Adrenal gland (tissue), 12 donors: ENCODE measurements around the gene UROD. TPM values are rescaled to one million over a fixed set of nuclear protein-coding genes. Genes with fewer than 3 reads are reported as not detected.

Source experiments
- DNase-seq, 7 donors: peaks; one replicate each; pipeline ENCODE4 v3.0.0-alpha.2; 2019 to 2020
- H3K27ac ChIP-seq, 5 donors: fragments of 200-600 bp; sonication (generic) in 4 of 5; 1 replicate in 3 of 5; 2 replicates in 2 of 5; pipeline versions ENCODE4 v1.5.1 to v1.8.0; 2016 to 2020; ENCODE audit warnings: mild to moderate bottlenecking in 1 of 5
- H3K27me3 ChIP-seq: fragments of 200-600 bp; 2 replicates; pipeline ENCODE4 v1.8.0; 2021
- H3K36me3 ChIP-seq, 2 donors: fragments of 200-600 bp; replicated peaks in 1 of 2; 1 replicate in 1 of 2; 2 replicates in 1 of 2; pipeline versions ENCODE4 v1.5.1 to v1.8.0; 2018 to 2022
- H3K4me1 ChIP-seq, 2 donors: fragments of 200-600 bp; replicated peaks in 1 of 2; 1 replicate in 1 of 2; 2 replicates in 1 of 2; pipeline versions ENCODE4 v1.5.1 to v1.8.0; 2018 to 2021
- H3K4me3 ChIP-seq, 4 donors: fragments of 200-600 bp; sonication (generic) in 3 of 4; one replicate each; pipeline ENCODE4 v1.5.1; 2016 to 2018
- H3K9me3 ChIP-seq, 3 donors: fragments of 200-600 bp; sonication (generic) in 1 of 3; replicated peaks in 1 of 3; 1 replicate in 2 of 3; 2 replicates in 1 of 3; pipeline versions ENCODE4 v1.5.1 to v1.8.0; 2016 to 2021
- POLR2A ChIP-seq, 2 donors: fragments of 450-650 bp; IDR thresholded peaks; one replicate each; pipeline ENCODE4 v1.6.1; 2017; ENCODE audit warnings: antibody characterized with exemption in 2 of 2, mild to moderate bottlenecking in 2 of 2, moderate library complexity in 1 of 2
- WGBS, 4 donors: extraction: QIAGEN DNeasy Blood & Tissue Kit in 2 of 4; methylation state at CpG; one replicate each; pipeline versions ENCODE4 v1.1.5 to v1.1.7; 2013 to 2017; 5-methylcytosine and 5-hydroxymethylcytosine counted together
- intact Hi-C, 2 donors: fragments of 100-400 bp; cut with DNase I; formaldehyde crosslinking; loops; one replicate each; pipeline versions ENCODE4 v1.14.1 to v1.15.0; 2022 to 2023
- polyA plus RNA-seq, 3 donors: library from polyadenylated mRNA; stranded (reverse); fragments of 200-250 nt in 2 of 3; fragments of 350-450 nt in 1 of 3; fragmentation: Illumina TruSeq in 1 of 3; extraction: RNeasy Lipid Tissue Mini Kit (QIAGEN cat#74804) in 1 of 3; gene quantifications; one replicate each; pipeline ENCODE4 v1.2.3, GENCODE V29; 2013 to 2014
- total RNA-seq, 9 donors: library from RNA; depleted of rRNA in 4 of 9; stranded (reverse); fragments of >200 nt in 4 of 9; fragments of 120-200 nt in 1 of 9; fragmentation: NEBNext Ultra II Directional in 1 of 9; extraction: Animal tissue kit (Norgen Biotek cat#: 25700) in 1 of 9; gene quantifications; one replicate each; pipeline versions ENCODE4 v1.1.0 to v1.2.4, GENCODE V29; 2013 to 2023
- TF ChIP-seq, protein P1 (sequence below), 6 experiments: fragments of 450-650 bp in 4 of 6; fragments of 200-600 bp in 2 of 6; sonication (generic) in 1 of 6; IDR thresholded peaks; 1 replicate in 5 of 6; 2 replicates in 1 of 6; pipeline versions ENCODE4 v1.5.1 to v1.8.0; 2016 to 2021; ENCODE audit warnings: antibody characterized with exemption in 6 of 6, mild to moderate bottlenecking in 2 of 6, moderate library complexity in 1 of 6
- donor health status: healthy with polysubstance abuse.
- donor health status: Bipolar disorder and iron deficiency.
- donor health status: DM: yes; HTN: yes; CAD: no.
- donor health status: DM: no; HTN: no; CAD: no.
- donor health status: DM: no; HTN: no; CAD: no.
- donor health status: DM: yes; HTN: yes; CAD: no.

Gene UROD
- total and polyA plus RNA-seq, 12 donors = 169 to 380 (median 221) TPM

- DNase-seq = peak in 5 of 7 donors; percentile 45 to 60 (median 52)
- peaks cover 0 to 19% of the 10 kb centered on the region in 2 donors for H3K36me3 ChIP-seq
- peaks cover 24 to 27% of the 10 kb centered on the region in 2 donors for H3K4me1 ChIP-seq
- H3K27ac ChIP-seq = peak overlapping the region in 3 of 5 donors; percentile 48 to 56 (median 49)
- intact Hi-C loops = no loop called here
- H3K4me3 ChIP-seq = no peak overlapping the region
- no peaks in the 10 kb centered on the region for H3K27me3 ChIP-seq
- WGBS, 4 donors = 54 to 72% (median 61%) methylated on average over 6 to 8 of the region's 8 CpGs
- H3K9me3 ChIP-seq = no peaks in the 10 kb centered on the region
- TF ChIP-seq, protein P1, sequence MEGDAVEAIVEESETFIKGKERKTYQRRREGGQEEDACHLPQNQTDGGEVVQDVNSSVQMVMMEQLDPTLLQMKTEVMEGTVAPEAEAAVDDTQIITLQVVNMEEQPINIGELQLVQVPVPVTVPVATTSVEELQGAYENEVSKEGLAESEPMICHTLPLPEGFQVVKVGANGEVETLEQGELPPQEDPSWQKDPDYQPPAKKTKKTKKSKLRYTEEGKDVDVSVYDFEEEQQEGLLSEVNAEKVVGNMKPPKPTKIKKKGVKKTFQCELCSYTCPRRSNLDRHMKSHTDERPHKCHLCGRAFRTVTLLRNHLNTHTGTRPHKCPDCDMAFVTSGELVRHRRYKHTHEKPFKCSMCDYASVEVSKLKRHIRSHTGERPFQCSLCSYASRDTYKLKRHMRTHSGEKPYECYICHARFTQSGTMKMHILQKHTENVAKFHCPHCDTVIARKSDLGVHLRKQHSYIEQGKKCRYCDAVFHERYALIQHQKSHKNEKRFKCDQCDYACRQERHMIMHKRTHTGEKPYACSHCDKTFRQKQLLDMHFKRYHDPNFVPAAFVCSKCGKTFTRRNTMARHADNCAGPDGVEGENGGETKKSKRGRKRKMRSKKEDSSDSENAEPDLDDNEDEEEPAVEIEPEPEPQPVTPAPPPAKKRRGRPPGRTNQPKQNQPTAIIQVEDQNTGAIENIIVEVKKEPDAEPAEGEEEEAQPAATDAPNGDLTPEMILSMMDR (IDR thresholded peaks at IDR 0.05) = no peak
- no peak for TF ChIP-seq POLR2A (IDR thresholded peaks at IDR 0.05)
Measured at GRCh38 chr1:45038661-45039364, 26.8 kb downstream of the UROD start.

DNA sequence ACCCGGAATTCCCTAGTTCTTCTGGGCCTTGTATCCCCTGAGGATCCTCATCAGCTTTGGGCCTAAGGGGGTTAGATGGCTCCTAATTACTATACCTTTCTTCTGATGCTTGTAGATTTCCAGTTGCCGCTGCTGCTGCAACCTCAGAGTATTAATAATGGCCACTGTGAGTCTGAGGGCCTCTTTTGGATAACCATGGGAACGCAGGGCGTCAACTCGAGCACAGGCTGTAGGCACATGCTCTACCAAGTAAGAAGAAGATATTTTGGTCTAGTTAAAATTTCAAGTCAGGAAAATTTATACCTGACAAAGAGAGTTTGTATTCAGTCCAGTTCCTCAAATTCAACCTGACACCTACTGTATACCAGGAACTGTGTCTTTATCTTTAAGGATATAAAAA lies 28.2 kb downstream of the UROD start:
- Histone ChIP-seq H3K4me3 (no peak overlapping the region), H3K4me1 (peaks cover 24 to 27% of the 10 kb centered on the region in 2 donors), H3K27me3 (no peaks in the 10 kb centered on the region), H3K36me3 (peaks cover 0 to 11% of the 10 kb centered on the region in 2 donors), H3K27ac (no peak overlapping the region), H3K9me3 (no peaks in the 10 kb centered on the region)
- 96 to 97% (median 96%) methylated on average over 5 of the region's 5 CpGs for WGBS, 4 donors
- TF ChIP-seq, protein P1 (IDR thresholded peaks at IDR 0.05) = no peak
- TF ChIP-seq POLR2A (IDR thresholded peaks at IDR 0.05) = no peak
- DNase-seq = no peak
- intact Hi-C loops = no loop called here

- H3K27me3 ChIP-seq = no peaks in the 10 kb centered on the region
- WGBS, 4 donors = 76 to 90% (median 80%) methylated on average over 5 of the region's 5 CpGs
- no peak overlapping the region for H3K27ac ChIP-seq
- TF ChIP-seq, protein P1 (IDR thresholded peaks at IDR 0.05) = no peak
- TF ChIP-seq POLR2A (IDR thresholded peaks at IDR 0.05) = no peak
- H3K4me1 ChIP-seq = peaks cover 14 to 21% of the 10 kb centered on the region in 2 donors
- no peaks in the 10 kb centered on the region for H3K9me3 ChIP-seq
- intact Hi-C loops = no loop called here
- H3K4me3 ChIP-seq = no peak overlapping the region
- DNase-seq = no peak
- peaks cover 0 to 4% of the 10 kb centered on the region in 2 donors for H3K36me3 ChIP-seq
Measured at GRCh38 chr1:45043094-45043493, 31.0 kb downstream of the UROD start.

DNA sequence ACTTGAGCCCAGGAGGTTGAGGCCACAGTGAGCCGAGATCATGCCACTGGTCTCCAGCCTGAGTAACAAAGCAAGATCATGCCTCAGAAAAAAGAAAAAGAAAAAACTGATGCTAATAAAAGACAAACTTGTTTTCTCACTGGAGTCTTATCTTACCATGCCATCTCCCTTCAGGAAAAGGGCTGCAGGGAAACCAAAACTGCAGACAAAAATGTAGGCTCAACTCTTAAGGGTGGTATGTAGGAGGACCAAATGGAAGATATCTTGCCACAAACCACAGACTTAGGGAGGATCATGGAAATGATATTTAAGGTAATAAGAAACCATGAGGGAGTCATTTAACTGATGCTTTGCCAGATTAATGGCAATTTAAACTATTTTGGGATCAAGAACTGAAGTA lies 32.9 kb downstream of the UROD start:
- no peak for TF ChIP-seq POLR2A (IDR thresholded peaks at IDR 0.05)
- TF ChIP-seq, protein P1 (IDR thresholded peaks at IDR 0.05) = no peak
- DNase-seq = no peak
- 78 to 93% (median 89%) methylated on average over 1 of the region's 1 CpG for WGBS, 4 donors

More for the DNA sequence above, 32.9 kb downstream of the UROD start:
- peaks cover 0 to 8% of the 10 kb centered on the region in 2 donors for H3K36me3 ChIP-seq
- peaks cover 0 to 8% of the 10 kb centered on the region in 2 donors for H3K4me1 ChIP-seq
- H3K27me3 ChIP-seq = no peaks in the 10 kb centered on the region
- intact Hi-C loops = no loop called here
- no peak overlapping the region for H3K4me3 ChIP-seq
- H3K9me3 ChIP-seq = no peaks in the 10 kb centered on the region
- no peak overlapping the region for H3K27ac ChIP-seq
